Measurements from ENCODE around the gene ZEB2. TPM values are rescaled to one million over a fixed set of nuclear protein-coding genes. Genes with fewer than 3 reads are reported as not detected.
"Not testable (repeated sequence)": the region's sequence is repeated elsewhere in the genome, so short reads cannot be mapped to it uniquely, and the experiment has no call there.

The ZEB2 gene
- total and polyA plus RNA-seq, 10 of the 15 experiments (the other 5 are each of a cell fraction or from before 2014, with no cell fraction given): 0.14 to 3.2 (median 0.84) TPM

DNA sequence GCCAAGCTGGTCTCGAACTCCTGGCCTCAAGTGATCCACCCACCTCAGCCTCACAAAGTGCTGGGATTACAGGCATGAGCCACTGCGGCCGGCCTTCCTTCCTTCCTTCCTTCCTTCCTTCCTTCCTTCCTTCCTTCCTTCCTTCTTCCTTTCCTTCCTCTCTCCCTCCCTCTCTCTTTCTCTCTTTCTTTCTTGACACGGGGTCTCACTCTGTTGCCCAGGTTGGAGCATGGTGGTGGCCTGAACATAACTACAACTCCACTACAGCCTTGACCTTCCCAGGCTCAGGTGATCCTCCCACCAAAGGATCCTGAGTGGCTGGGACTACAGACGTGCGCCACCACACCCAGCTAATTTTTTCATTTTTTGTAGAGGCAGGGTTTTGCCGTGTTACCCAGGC is 155.7 kb downstream of the ZEB2 start:
- ChIA-PET POLR2A (interaction anchor here (0.6 kb wide), 1 partner anchor 785 kb away, joined by 5 read pairs; no protein-coding TSS in a partner anchor), SMC1A (ENCODE audit: uncharacterized antibody, unreplicated experiment) (interaction anchor here (0.6 to 1.2 kb wide), 3 partner anchors 17 to 648 kb away, joined by 3 to 4 read pairs (median 3); no protein-coding TSS in a partner anchor), RAD21 (ENCODE audit: unreplicated experiment) (interaction anchor here (0.6 to 2.2 kb wide), 3 partner anchors 11 to 154 kb away, joined by 3 to 6 read pairs (median 4); no protein-coding TSS in a partner anchor)
- H3K27ac ChIP-seq (ENCODE audit: control insufficient read depth, insufficient read depth); H3K79me2 ChIP-seq (ENCODE audit: control insufficient read depth, insufficient read depth, low read length); FAIRE-seq; H3K4me1 ChIP-seq (ENCODE audit: control insufficient read depth, insufficient read depth, low read length); in situ Hi-C loops (cut with MboI); H3K4me3 ChIP-seq; BruUV-seq (replicated peaks); H3K36me3 ChIP-seq (ENCODE audit: control insufficient read depth in 2 of 2, insufficient read depth in 2 of 2, low read length in 1 of 2); ATAC-seq; DNase-seq (ENCODE audit: low read depth, low spot score); CTCF ChIA-PET; H2AFZ ChIP-seq (ENCODE audit: control insufficient read depth, low read depth, low read length); H3K9me3 ChIP-seq (replicated peaks; ENCODE audit: control insufficient read depth, insufficient read depth, low read length); H3K27me3 ChIP-seq (replicated peaks in 1 of 2; ENCODE audit: control insufficient read depth in 2 of 2, insufficient read depth in 2 of 2, low read length in 1 of 2); H4K20me1 ChIP-seq (ENCODE audit: control insufficient read depth, insufficient read depth); intact Hi-C loops (cut with micrococcal nuclease; ENCODE audit: unreplicated experiment); H3K9ac ChIP-seq (ENCODE audit: control insufficient read depth, insufficient read depth, low read length); H3K4me2 ChIP-seq (ENCODE audit: control insufficient read depth, insufficient read depth): not testable (repeated sequence)
- WGBS (ENCODE audit: insufficient coverage, insufficient replicate concordance, low lambda C conversion rate, missing lambda C conversion rate): 88% methylated on average over 7 of the region's 7 CpGs
- TF ChIP-seq HDGF (IDR thresholded peaks at IDR 0.05): peak; percentile 62; the same call in 1 of the 2 replicates

DNA sequence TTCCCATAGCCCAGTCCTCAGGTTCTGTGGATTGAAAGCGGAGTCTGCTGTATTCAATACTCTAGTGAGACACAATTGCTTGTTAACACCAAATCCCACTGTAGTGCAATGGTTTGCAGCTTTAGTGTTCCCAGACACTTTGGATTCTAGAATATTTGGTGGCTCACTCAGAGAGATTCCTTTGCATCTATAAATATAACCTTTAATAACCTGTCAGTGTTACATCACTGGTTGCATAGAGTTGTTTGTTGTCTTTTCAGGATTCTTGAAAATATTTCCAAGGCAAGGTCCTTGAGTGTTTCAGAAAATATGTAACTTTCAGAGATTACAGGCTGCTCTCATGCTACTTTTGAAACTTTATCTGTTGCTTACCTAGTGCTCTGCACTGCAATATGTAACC is 157.5 kb downstream of the ZEB2 start:
- 40% methylated on average over 1 of the region's 1 CpG for WGBS (ENCODE audit: insufficient coverage, insufficient replicate concordance, low lambda C conversion rate, missing lambda C conversion rate)
- in situ Hi-C loops (cut with MboI): no loop called here
- SMC1A ChIA-PET (ENCODE audit: uncharacterized antibody, unreplicated experiment): interaction anchor here (1.0 to 1.6 kb wide), 6 partner anchors 9 to 182 kb away, joined by 3 to 6 read pairs (median 3); no protein-coding TSS in a partner anchor
- Histone ChIP-seq H4K20me1 (ENCODE audit: control insufficient read depth, insufficient read depth) (no peaks in the 10 kb centered on the region), H3K9ac (ENCODE audit: control insufficient read depth, insufficient read depth, low read length) (no peak overlapping the region), H3K36me3 (ENCODE audit: control insufficient read depth in 2 of 2, insufficient read depth in 2 of 2, low read length in 1 of 2) (no peaks in the 10 kb centered on the region), H3K27me3 (replicated peaks in 1 of 2; ENCODE audit: control insufficient read depth in 2 of 2, insufficient read depth in 2 of 2, low read length in 1 of 2) (no peaks in the 10 kb centered on the region), H3K4me1 (ENCODE audit: control insufficient read depth, insufficient read depth, low read length) (peaks cover 25% of the 10 kb centered on the region), H3K79me2 (ENCODE audit: control insufficient read depth, insufficient read depth, low read length) (no peaks in the 10 kb centered on the region), H3K27ac (ENCODE audit: control insufficient read depth, insufficient read depth) (no peak overlapping the region), H2AFZ (ENCODE audit: control insufficient read depth, low read depth, low read length) (no peak overlapping the region), H3K4me2 (ENCODE audit: control insufficient read depth, insufficient read depth) (no peak overlapping the region), H3K4me3 (no peak overlapping the region), H3K9me3 (replicated peaks; ENCODE audit: control insufficient read depth, insufficient read depth, low read length) (no peaks in the 10 kb centered on the region)
- CTCF ChIA-PET: no interaction called here
- no peak for FAIRE-seq
- intact Hi-C loops (cut with micrococcal nuclease; ENCODE audit: unreplicated experiment): no loop called here
- no TSS peak for BruUV-seq (replicated peaks)
- TF ChIP-seq BACH1 (IDR thresholded peaks at IDR 0.05; ENCODE audit: borderline replicate concordance) (no peak), RAD51 (IDR thresholded peaks at IDR 0.05) (no peak), ELK1 (IDR thresholded peaks at IDR 0.05; ENCODE audit: low read depth, low read length) (no peak), TARDBP (IDR thresholded peaks at IDR 0.05; ENCODE audit: borderline replicate concordance) (no peak), JUND (IDR thresholded peaks at IDR 0.05; ENCODE audit: low read depth, low read length) (no peak), POLR2AphosphoS5 (IDR thresholded peaks at IDR 0.05; ENCODE audit: low read length) (no peak), MEF2B (IDR thresholded peaks at IDR 0.05; ENCODE audit: partially characterized antibody, poor library complexity, severe bottlenecking) (no peak), PML (IDR thresholded peaks at IDR 0.05; ENCODE audit: low read length) (no peak), RAD21 (IDR thresholded peaks at IDR 0.05; ENCODE audit: insufficient read depth, low read depth, low read length) (no peak), USF1 (IDR thresholded peaks at IDR 0.05; ENCODE audit: borderline replicate concordance, extremely low read length, insufficient read depth, low read depth, low read length) (no peak), NFYB (IDR thresholded peaks at IDR 0.05; ENCODE audit: insufficient read depth, low read depth, low read length) (no peak)
- TF ChIP-seq, protein P1, sequence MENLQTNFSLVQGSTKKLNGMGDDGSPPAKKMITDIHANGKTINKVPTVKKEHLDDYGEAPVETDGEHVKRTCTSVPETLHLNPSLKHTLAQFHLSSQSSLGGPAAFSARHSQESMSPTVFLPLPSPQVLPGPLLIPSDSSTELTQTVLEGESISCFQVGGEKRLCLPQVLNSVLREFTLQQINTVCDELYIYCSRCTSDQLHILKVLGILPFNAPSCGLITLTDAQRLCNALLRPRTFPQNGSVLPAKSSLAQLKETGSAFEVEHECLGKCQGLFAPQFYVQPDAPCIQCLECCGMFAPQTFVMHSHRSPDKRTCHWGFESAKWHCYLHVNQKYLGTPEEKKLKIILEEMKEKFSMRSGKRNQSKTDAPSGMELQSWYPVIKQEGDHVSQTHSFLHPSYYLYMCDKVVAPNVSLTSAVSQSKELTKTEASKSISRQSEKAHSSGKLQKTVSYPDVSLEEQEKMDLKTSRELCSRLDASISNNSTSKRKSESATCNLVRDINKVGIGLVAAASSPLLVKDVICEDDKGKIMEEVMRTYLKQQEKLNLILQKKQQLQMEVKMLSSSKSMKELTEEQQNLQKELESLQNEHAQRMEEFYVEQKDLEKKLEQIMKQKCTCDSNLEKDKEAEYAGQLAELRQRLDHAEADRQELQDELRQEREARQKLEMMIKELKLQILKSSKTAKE (IDR thresholded peaks at IDR 0.05; ENCODE audit: low read depth, poor library complexity, severe bottlenecking): no peak
- ATAC-seq: no peak
- no peak for DNase-seq (ENCODE audit: low read depth, low spot score)
- RAD21 ChIA-PET (ENCODE audit: unreplicated experiment): no interaction called here
- POLR2A ChIA-PET: no interaction called here

Measured in GM12878 (cell line).